Spleen (tissue), 3 donors: ENCODE data around the gene DSTYK.

Experiments used
- POLR2A ChIP-seq, 3 donors: fragments of 450-650 bp; IDR thresholded peaks; one replicate each; pipeline ENCODE4 v1.5.1; 2017; ENCODE audit warnings: antibody characterized with exemption in 3 of 3, mild to moderate bottlenecking in 1 of 3
- POLR2AphosphoS5 ChIP-seq, 3 donors: sonication (generic); formaldehyde crosslinking; IDR thresholded peaks; one replicate each; pipeline ENCODE4 v1.5.1; 2017; ENCODE audit warnings: antibody characterized with exemption in 3 of 3

- TF ChIP-seq POLR2A (IDR thresholded peaks at IDR 0.05) = no peak
- no peak for TF ChIP-seq POLR2AphosphoS5 (IDR thresholded peaks at IDR 0.05)
Observed at GRCh38 chr1:205109711-205110110, 101.8 kb downstream of the DSTYK start.
